Measurements from ENCODE around the gene BAIAP3.

DNA sequence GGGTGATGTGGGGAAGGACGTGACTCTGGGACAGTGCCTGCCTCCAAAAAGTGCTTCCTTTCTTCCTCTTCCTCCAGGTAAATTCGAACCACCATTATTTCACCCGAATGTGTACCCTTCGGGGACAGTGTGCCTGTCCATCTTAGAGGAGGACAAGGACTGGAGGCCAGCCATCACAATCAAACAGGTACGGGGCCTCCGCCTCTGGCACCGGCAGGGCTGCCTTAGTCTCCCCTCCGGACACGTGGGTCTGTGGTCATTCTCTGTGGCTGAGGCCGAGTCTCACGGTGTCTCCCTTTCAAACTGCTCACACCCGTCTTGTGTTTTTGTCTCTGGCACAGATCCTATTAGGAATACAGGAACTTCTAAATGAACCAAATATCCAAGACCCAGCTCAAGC lies 13.3 kb upstream of the BAIAP3 start:
- TF ChIP-seq POLR2A (IDR thresholded peaks at IDR 0.05; ENCODE audit: low read depth, low read length) (no peak), EZH2 (IDR thresholded peaks at IDR 0.05; ENCODE audit: borderline replicate concordance, low read depth, low read length, severe bottlenecking) (no peak), JUN (IDR thresholded peaks at IDR 0.05; ENCODE audit: borderline replicate concordance, insufficient read depth, insufficient read length, low read depth) (no peak), CTCF (IDR thresholded peaks at IDR 0.05; ENCODE audit: extremely low read depth in 1 of 2, insufficient read depth in 1 of 2, low read depth in 1 of 2, low read length in 2 of 2) (no peak)
